IMR-90 (cell line): ENCODE results near the gene MAGI2. TPM values are rescaled to one million over a fixed set of nuclear protein-coding genes. Genes with fewer than 3 reads are reported as not detected.

Source experiments
- ATAC-seq: fragments of 200-7000 bp; cut with Tn5 transposase; 2 replicates; pipeline ENCODE4 v1.9.1; 2020; ENCODE audit warnings: low read depth, mild to moderate bottlenecking, moderate library complexity
- BruUV-seq: library from RNA; stranded (reverse); fragments of 400-500 nt; replicated peaks from 2 replicates; lab custom pipeline; 2021; lab: Mats Ljungman, UMichigan
- CTCF ChIA-PET: fragments of 300-600 bp; formaldehyde crosslinking; extraction: SDS; loops from one replicate; lab custom pipeline; 2021; ENCODE audit warnings: antibody characterized with exemption; lab: Yijun Ruan, JAX
- POLR2A ChIA-PET: fragments of 300-600 bp; sonication (Branson Sonifier 250); formaldehyde crosslinking; loops from one replicate; lab custom pipeline; 2022; ENCODE audit warnings: antibody characterized with exemption; ENCODE audit not compliant: unreplicated experiment; lab: Charles Lee
- DNase-seq: peaks from one replicate; pipeline ENCODE4 v3.0.0; 2013
- H2AFZ ChIP-seq: replicated peaks from 2 replicates; pipeline ENCODE3; 2013; ENCODE audit warnings: low read length, mild to moderate bottlenecking; ENCODE audit not compliant: poor library complexity
- H2AK5ac ChIP-seq: 2 replicates; pipeline ENCODE4 v1.6.1; 2013; ENCODE audit warnings: low read depth, low read length, inconsistent platforms
- H2AK9ac ChIP-seq: replicated peaks from 2 replicates; pipeline ENCODE3; 2013; ENCODE audit warnings: mild to moderate bottlenecking, low read depth, low read length, moderate library complexity; ENCODE audit not compliant: poor library complexity
- H2BK120ac ChIP-seq: 2 replicates; pipeline ENCODE4 v1.6.1; 2013; ENCODE audit warnings: low read depth, low read length, inconsistent platforms
- H2BK15ac ChIP-seq: 3 replicates; pipeline ENCODE4 v1.6.1; 2013; ENCODE audit warnings: low read depth, low read length, inconsistent platforms
- H2BK20ac ChIP-seq: 2 replicates; pipeline ENCODE4 v1.6.1; 2013; ENCODE audit warnings: low read depth, mild to moderate bottlenecking, inconsistent platforms, low read length, moderate library complexity
- H2BK5ac ChIP-seq: 2 replicates; pipeline ENCODE4 v1.6.1; 2013; ENCODE audit warnings: mild to moderate bottlenecking, low read depth, low read length, inconsistent platforms; ENCODE audit not compliant: poor library complexity, severe bottlenecking
- H3K14ac ChIP-seq: replicated peaks from 2 replicates; pipeline ENCODE4 v1.6.1; 2013; ENCODE audit warnings: low read depth, low read length, inconsistent platforms
- H3K18ac ChIP-seq: 2 replicates; pipeline ENCODE4 v1.6.1; 2013; ENCODE audit warnings: low read depth, low read length, control low read depth
- H3K23ac ChIP-seq: 2 replicates; pipeline ENCODE4 v1.6.1; 2013; ENCODE audit warnings: low read depth, low read length, inconsistent platforms
- H3K27ac ChIP-seq: 2 replicates; pipeline ENCODE4 v1.5.1; 2013; ENCODE audit warnings: mild to moderate bottlenecking, control low read depth, low read length; ENCODE audit not compliant: insufficient read depth
- H3K27me3 ChIP-seq: 2 replicates; pipeline ENCODE4 v1.6.1; 2013; ENCODE audit warnings: low read length; ENCODE audit not compliant: control insufficient read depth, insufficient read depth
- H3K36me3 ChIP-seq: 2 replicates; pipeline ENCODE4 v1.6.1; 2013; ENCODE audit warnings: low read length, mixed read lengths; ENCODE audit not compliant: control insufficient read depth, insufficient read depth
- H3K4ac ChIP-seq: 2 replicates; pipeline ENCODE4 v1.6.1; 2013; ENCODE audit warnings: low read depth, low read length, inconsistent platforms
- H3K4me1 ChIP-seq: 2 replicates; pipeline ENCODE4 v1.6.1; 2013; ENCODE audit warnings: low read length, mixed read lengths; ENCODE audit not compliant: control insufficient read depth, insufficient read depth
- H3K4me2 ChIP-seq: 2 replicates; pipeline ENCODE4 v1.6.1; 2013; ENCODE audit warnings: low read depth, mild to moderate bottlenecking, control low read depth, low read length, moderate library complexity
- H3K4me3 ChIP-seq: 2 replicates; pipeline ENCODE4 v1.5.1; 2013; ENCODE audit warnings: low read depth, mild to moderate bottlenecking, control low read depth, low read length, moderate library complexity; ENCODE audit not compliant: insufficient read depth
- H3K56ac ChIP-seq: 2 replicates; pipeline ENCODE4 v1.6.1; 2013; ENCODE audit warnings: low read length, inconsistent platforms; ENCODE audit not compliant: insufficient read depth; ENCODE audit errors: extremely low read depth
- H3K79me1 ChIP-seq, 2 experiments: 2 replicates each; pipeline ENCODE4 v1.6.1; 2013; ENCODE audit warnings: low read length in 2 of 2, inconsistent platforms in 1 of 2, low read depth in 1 of 2
- H3K9ac ChIP-seq: 2 replicates; pipeline ENCODE4 v1.6.1; 2013; ENCODE audit warnings: low read depth, low read length, control low read depth
- H3K9me1 ChIP-seq: 2 replicates; pipeline ENCODE4 v1.6.1; 2013; ENCODE audit warnings: low read length, inconsistent platforms; ENCODE audit not compliant: insufficient read depth
- H3K9me3 ChIP-seq: 2 replicates; pipeline ENCODE4 v1.6.1; 2013; ENCODE audit warnings: low read length; ENCODE audit not compliant: control insufficient read depth, insufficient read depth
- H4K20me1 ChIP-seq: 2 replicates; pipeline ENCODE4 v1.6.1; 2013; ENCODE audit warnings: low read length, inconsistent platforms; ENCODE audit not compliant: insufficient read depth
- H4K5ac ChIP-seq: 2 replicates; pipeline ENCODE4 v1.6.1; 2013; ENCODE audit warnings: mild to moderate bottlenecking, low read depth, low read length, control low read depth
- H4K8ac ChIP-seq, 2 experiments: 2 replicates each; pipeline ENCODE4 v1.6.1; 2013; ENCODE audit warnings: low read depth in 2 of 2, low read length in 2 of 2, control low read depth in 1 of 2, inconsistent platforms in 1 of 2
- H4K91ac ChIP-seq: 2 replicates; pipeline ENCODE4 v1.6.1; 2013; ENCODE audit warnings: low read depth, low read length, inconsistent platforms; ENCODE audit not compliant: insufficient read depth
- BHLHE40 ChIP-seq: fragments of 150-350 bp; IDR thresholded peaks from 2 replicates; pipeline ENCODE4 v1.6.1; 2016; ENCODE audit warnings: mild to moderate bottlenecking, low read depth, low read length
- CEBPB ChIP-seq: IDR thresholded peaks from 2 replicates; pipeline ENCODE4 v1.6.1; 2012; ENCODE audit warnings: low read depth, low read length, improper control_type of control experiment
- CHD1 ChIP-seq: IDR thresholded peaks from 2 replicates; pipeline ENCODE4 v1.6.1; 2012; ENCODE audit warnings: low read depth, low read length, improper control_type of control experiment
- FOS ChIP-seq: fragments of 150-350 bp; IDR thresholded peaks from 2 replicates; pipeline ENCODE4 v1.6.1; 2016; ENCODE audit warnings: low read depth, low read length
- MAFK ChIP-seq: IDR thresholded peaks from 2 replicates; pipeline ENCODE4 v1.6.1; 2012; ENCODE audit warnings: low read depth, low read length, improper control_type of control experiment
- MAZ ChIP-seq: IDR thresholded peaks from 2 replicates; pipeline ENCODE4 v1.6.1; 2012; ENCODE audit warnings: low read depth, mild to moderate bottlenecking, low read length, improper control_type of control experiment, moderate library complexity, borderline replicate concordance
- MXI1 ChIP-seq: IDR thresholded peaks from 2 replicates; pipeline ENCODE4 v1.6.1; 2012; ENCODE audit warnings: low read depth, mild to moderate bottlenecking, low read length, moderate library complexity, borderline replicate concordance
- NFE2L2 ChIP-seq: fragments of 150-350 bp; IDR thresholded peaks from 2 replicates; pipeline ENCODE4 v1.6.1; 2016; ENCODE audit warnings: low read depth, mild to moderate bottlenecking, low read length
- POLR2A ChIP-seq: IDR thresholded peaks from 2 replicates; pipeline ENCODE4 v1.6.1; 2012; ENCODE audit warnings: mild to moderate bottlenecking, low read depth, low read length
- RAD21 ChIP-seq: IDR thresholded peaks from 2 replicates; pipeline ENCODE4 v1.6.1; 2012; ENCODE audit warnings: low read length, improper control_type of control experiment
- RCOR1 ChIP-seq: IDR thresholded peaks from 2 replicates; pipeline ENCODE4 v1.6.1; 2012; ENCODE audit warnings: mild to moderate bottlenecking, low read length, improper control_type of control experiment; ENCODE audit not compliant: insufficient replicate concordance
- RFX5 ChIP-seq: IDR thresholded peaks from 2 replicates; pipeline ENCODE4 v1.8.0; 2012; ENCODE audit warnings: low read depth, mild to moderate bottlenecking, low read length, moderate library complexity
- SMC3 ChIP-seq: fragments of 150-350 bp; IDR thresholded peaks from 2 replicates; pipeline ENCODE4 v1.6.1; 2016; ENCODE audit warnings: low read depth, mild to moderate bottlenecking, antibody characterized with exemption, low read length, moderate library complexity
- WGBS, 2 experiments: methylation state at CpG; one replicate each; pipeline versions ENCODE4 v1.1.5 to v1.1.7; 2013; ENCODE audit warnings: missing lambda C conversion rate in 2 of 2; ENCODE audit not compliant: insufficient read length in 1 of 2; ENCODE audit errors: extremely low coverage in 2 of 2; 5-methylcytosine and 5-hydroxymethylcytosine counted together
- dilution Hi-C: fragments of 300-500 bp; cut with HindIII; formaldehyde crosslinking; loops from one replicate; pipeline ENCODE4 v1.14.3; 2018; ENCODE audit warnings: low sequenced_read_pairs; ENCODE audit not compliant: unreplicated experiment
- in situ Hi-C: fragments of 300-500 bp; cut with MboI; formaldehyde crosslinking; loops from 3 replicates; pipeline ENCODE4 v1.14.3; 2019; ENCODE audit warnings: low sequenced_read_pairs, inconsistent platforms, mixed read lengths
- intact Hi-C: fragments of 100-400 bp; cut with micrococcal nuclease; formaldehyde crosslinking; loops from 2 replicates; pipeline ENCODE4 v1.10.0; 2022
- polyA plus RNA-seq, 3 experiments: library from polyadenylated mRNA; depleted of rRNA; stranded (reverse); fragments of >200 nt; gene quantifications; 2 replicates each; pipeline ENCODE4 v1.2.3, GENCODE V29; 2012; ENCODE audit warnings: low replicate concordance in 1 of 3
- total RNA-seq: library from RNA; depleted of rRNA; stranded (reverse); fragments of >200 nt; gene quantifications from 2 replicates; pipeline ENCODE4 v1.2.3, GENCODE V29; 2012
- TF ChIP-seq, protein P1 (sequence below): fragments of 150-350 bp; IDR thresholded peaks from 2 replicates; pipeline ENCODE4 v1.6.1; 2017; ENCODE audit warnings: mild to moderate bottlenecking, antibody characterized with exemption, low read length, low read depth
- TF ChIP-seq, protein P2 (sequence below): conservative IDR thresholded peaks from 2 replicates; pipeline ENCODE4 v1.5.1; 2012; ENCODE audit warnings: mild to moderate bottlenecking, low read depth, low read length, improper control_type of control experiment
- TF ChIP-seq, protein P3 (sequence below): fragments of 150-350 bp; IDR thresholded peaks from 2 replicates; pipeline ENCODE4 v1.6.1; 2016; ENCODE audit warnings: low read depth, mild to moderate bottlenecking, low read length, moderate library complexity, borderline replicate concordance

Gene MAGI2
- total and polyA plus RNA-seq, 2 of the 4 experiments (the other 2 are of a cell fraction): 2.5 to 17.9 TPM

DNA sequence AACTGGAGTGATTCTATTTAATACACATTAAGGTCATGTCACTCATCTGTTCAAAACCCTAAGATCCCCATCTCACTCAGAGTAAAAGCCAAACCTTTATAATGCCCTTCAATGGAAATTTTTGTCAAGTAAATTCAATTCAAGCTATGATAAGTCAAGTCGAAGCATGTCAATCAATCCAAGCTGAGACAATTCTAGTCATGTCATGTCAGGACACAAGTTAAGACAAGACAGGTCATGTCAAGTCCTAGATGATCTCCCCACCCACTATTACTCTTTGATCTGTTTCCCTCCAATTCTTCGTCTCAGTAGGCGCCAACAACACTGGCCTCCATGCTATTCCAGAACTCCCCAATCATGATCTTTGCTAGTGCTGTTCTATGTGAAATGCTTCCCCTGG lies 141.4 kb downstream of the MAGI2 start:
- Histone ChIP-seq H4K8ac (no peak overlapping the region), H4K5ac (no peak overlapping the region), H2BK20ac (no peak overlapping the region), H2BK5ac (no peak overlapping the region), H2BK15ac (no peak overlapping the region), H4K20me1 (no peaks in the 10 kb centered on the region), H4K91ac (no peak overlapping the region), H3K4me1 (no peaks in the 10 kb centered on the region), H3K4me2 (no peak overlapping the region), H3K79me1 (peaks cover 20 to 24% of the 10 kb centered on the region in 2 experiments; a peak in 3 of 4 replicates), H3K23ac (no peak overlapping the region), H3K4me3 (no peak overlapping the region), H3K18ac (no peak overlapping the region), H3K9me1 (no peaks in the 10 kb centered on the region; the same call in 1 of the 2 replicates), H2AK9ac (no peak overlapping the region), H3K14ac (no peak overlapping the region), H3K27me3 (no peaks in the 10 kb centered on the region), H3K56ac (no peak overlapping the region), H2AK5ac (no peak overlapping the region), H3K9me3 (no peaks in the 10 kb centered on the region), H2AFZ (no peak overlapping the region), H2BK120ac (no peak overlapping the region), H3K9ac (no peak overlapping the region), H3K27ac (no peak overlapping the region), H3K4ac (no peak overlapping the region), H3K36me3 (no peaks in the 10 kb centered on the region)
- BruUV-seq: no TSS peak
- no peak for DNase-seq
- no peak for ATAC-seq
- WGBS, 2 experiments: no CpG with 5 or more reads among the region's 3 CpGs
- ChIA-PET CTCF (no interaction called here), POLR2A (no interaction called here)
- TF ChIP-seq MXI1: no peak
- TF ChIP-seq POLR2A: no peak
- TF ChIP-seq RFX5: no peak
- TF ChIP-seq NFE2L2: no peak
- no peak for TF ChIP-seq SMC3
- TF ChIP-seq, protein P1, sequence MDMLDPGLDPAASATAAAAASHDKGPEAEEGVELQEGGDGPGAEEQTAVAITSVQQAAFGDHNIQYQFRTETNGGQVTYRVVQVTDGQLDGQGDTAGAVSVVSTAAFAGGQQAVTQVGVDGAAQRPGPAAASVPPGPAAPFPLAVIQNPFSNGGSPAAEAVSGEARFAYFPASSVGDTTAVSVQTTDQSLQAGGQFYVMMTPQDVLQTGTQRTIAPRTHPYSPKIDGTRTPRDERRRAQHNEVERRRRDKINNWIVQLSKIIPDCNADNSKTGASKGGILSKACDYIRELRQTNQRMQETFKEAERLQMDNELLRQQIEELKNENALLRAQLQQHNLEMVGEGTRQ: no peak
- no peak for TF ChIP-seq BHLHE40
- TF ChIP-seq RAD21: no peak
- TF ChIP-seq RCOR1: no peak
- no peak for TF ChIP-seq MAZ
- no peak for TF ChIP-seq MAFK
- TF ChIP-seq FOS: no peak
- TF ChIP-seq, protein P2, sequence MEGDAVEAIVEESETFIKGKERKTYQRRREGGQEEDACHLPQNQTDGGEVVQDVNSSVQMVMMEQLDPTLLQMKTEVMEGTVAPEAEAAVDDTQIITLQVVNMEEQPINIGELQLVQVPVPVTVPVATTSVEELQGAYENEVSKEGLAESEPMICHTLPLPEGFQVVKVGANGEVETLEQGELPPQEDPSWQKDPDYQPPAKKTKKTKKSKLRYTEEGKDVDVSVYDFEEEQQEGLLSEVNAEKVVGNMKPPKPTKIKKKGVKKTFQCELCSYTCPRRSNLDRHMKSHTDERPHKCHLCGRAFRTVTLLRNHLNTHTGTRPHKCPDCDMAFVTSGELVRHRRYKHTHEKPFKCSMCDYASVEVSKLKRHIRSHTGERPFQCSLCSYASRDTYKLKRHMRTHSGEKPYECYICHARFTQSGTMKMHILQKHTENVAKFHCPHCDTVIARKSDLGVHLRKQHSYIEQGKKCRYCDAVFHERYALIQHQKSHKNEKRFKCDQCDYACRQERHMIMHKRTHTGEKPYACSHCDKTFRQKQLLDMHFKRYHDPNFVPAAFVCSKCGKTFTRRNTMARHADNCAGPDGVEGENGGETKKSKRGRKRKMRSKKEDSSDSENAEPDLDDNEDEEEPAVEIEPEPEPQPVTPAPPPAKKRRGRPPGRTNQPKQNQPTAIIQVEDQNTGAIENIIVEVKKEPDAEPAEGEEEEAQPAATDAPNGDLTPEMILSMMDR: no peak
- TF ChIP-seq CHD1: no peak
- TF ChIP-seq, protein P3, sequence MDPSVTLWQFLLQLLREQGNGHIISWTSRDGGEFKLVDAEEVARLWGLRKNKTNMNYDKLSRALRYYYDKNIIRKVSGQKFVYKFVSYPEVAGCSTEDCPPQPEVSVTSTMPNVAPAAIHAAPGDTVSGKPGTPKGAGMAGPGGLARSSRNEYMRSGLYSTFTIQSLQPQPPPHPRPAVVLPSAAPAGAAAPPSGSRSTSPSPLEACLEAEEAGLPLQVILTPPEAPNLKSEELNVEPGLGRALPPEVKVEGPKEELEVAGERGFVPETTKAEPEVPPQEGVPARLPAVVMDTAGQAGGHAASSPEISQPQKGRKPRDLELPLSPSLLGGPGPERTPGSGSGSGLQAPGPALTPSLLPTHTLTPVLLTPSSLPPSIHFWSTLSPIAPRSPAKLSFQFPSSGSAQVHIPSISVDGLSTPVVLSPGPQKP: no peak
- TF ChIP-seq CEBPB: no peak
- in situ Hi-C loops: no loop called here
- intact Hi-C loops: no loop called here
- dilution Hi-C loops: no loop called here
